NCI-H1417 treated with DMSO at 0.1 percent for 48 hours (cell line): Measurements from ENCODE around the gene C8A.

Source experiments
- DNase-seq: peaks from one replicate; lab custom pipeline; 2025; lab: John Stamatoyannopoulos, UW

The C8A gene

DNA sequence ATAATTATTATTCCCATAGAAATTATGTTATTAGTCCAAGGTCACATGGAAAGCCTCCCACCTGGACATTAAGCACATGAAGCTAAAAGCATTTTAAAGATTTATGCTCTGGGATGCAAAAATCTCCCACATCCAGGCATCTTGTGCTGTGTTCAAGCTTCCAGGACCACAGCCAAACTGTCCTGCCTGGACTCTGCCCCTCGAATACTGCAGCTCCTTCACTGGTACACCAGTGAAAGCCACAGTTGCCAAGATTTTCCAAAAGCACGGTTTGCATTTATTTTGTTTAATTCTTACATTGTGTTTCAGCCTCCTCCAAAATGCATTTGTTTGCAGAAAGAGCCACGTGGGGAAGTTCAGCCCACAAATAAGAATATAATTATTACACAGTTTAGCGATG is 72.6 kb downstream of the C8A start:
- no peak for DNase-seq

GRCh38 chr1:56927986-56928385 is 73.4 kb downstream of the C8A start:
- no peak for DNase-seq

GRCh38 chr1:56929492-56929891 is 74.9 kb downstream of the C8A start:
- no peak for DNase-seq

DNA sequence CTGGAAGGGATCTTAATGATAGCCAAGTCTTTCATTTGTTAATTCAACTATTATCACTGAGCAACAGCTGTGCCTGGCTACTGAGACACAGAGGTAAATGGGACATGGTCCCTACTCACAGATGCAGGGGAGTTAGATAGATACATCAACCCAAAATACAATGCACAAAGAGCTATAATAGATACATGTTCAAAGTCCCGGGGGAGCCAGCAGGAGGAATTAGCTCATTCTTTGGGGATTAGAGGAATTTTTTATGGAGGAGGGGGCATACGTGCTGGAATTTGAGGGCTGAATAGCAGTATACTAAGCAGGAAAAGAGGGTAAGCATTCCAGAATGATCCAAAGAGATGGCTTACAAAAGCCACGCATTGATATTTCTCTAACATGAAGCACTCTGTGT is 76.6 kb downstream of the C8A start:
- no peak for DNase-seq

DNA sequence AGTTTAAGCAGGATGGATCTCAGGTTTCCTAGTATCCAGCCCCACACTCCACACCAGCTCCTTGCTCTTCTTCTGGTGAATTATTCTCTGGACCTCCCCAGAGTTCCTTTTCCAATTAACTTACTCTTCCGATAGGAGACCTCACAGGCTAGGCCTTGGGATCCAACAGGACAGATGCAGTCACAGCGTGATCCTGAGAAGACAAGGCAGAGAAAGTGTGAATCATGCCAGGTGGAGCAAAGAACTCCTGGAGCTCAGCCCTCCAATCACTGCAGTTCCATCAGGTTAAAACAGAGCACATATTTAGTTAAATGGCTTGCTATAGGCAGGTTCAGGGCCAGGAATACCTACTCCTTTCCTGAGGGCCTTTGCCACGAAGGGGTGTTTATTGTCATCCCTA is 77.1 kb downstream of the C8A start:
- DNase-seq = no peak

DNA sequence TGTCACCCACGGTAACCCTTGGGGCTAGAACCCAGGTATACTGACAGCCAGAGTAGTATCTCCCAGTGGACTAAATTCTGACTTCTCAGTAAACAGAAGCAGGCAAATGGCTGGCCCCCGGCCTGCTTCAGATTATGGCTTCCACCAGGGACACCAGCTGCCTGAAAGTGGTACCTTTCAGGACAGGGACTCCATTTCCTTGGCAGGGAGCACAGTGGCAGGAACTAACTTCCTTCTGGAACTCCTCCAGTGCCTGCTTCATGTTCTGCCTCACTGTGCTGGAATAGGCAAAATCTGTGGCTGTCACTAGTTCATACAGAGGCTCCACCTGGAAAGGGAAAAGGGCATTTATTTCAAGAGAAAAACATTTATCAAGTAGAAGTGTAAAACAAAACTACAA is 78.6 kb downstream of the C8A start:
- DNase-seq = no peak

DNA sequence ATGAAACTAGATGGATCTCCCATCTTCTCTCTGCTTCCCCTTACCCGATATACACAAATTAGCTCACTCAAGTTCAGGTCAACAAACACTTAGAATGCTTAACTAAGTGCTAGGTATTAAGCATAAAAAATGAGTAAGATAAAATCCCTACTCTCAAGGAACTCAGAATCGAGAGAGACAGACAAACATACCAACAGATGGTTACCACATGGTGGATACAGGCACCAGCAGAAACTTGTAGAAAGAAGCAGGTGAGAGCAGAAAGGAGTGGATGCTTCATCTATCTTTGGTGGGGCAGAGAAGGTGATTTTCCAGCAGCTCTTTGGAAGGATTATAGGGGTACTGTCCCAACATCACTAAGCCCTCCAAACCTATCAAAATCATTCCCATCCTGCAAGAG is 79.0 kb downstream of the C8A start:
- no peak for DNase-seq

GRCh38 chr1:56934430-56935060 is 79.9 kb downstream of the C8A start:
- no peak for DNase-seq

- no peak for DNase-seq
Measured at GRCh38 chr1:56938646-56939045, 84.0 kb downstream of the C8A start.

GRCh38 chr1:56939209-56939608 is 84.6 kb downstream of the C8A start:
- no peak for DNase-seq

DNA sequence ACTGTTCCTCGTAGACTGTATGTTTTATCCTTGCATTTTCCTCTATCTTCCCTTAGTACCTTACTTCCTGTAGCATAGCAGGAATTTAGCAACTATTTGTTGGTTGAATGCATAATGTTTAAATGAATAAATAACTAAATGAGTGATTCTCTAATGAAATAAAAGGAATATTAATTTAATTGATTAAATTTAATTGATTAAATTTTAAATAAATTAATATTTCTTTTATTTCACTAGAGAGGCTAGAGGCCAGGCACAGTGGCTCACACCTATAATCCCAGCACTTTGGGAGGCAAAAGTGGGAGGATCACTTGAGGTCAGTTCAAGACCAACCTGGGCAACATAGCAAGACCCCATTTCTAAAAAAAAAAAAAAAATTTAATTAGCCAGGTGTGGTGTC is 85.4 kb downstream of the C8A start:
- no peak for DNase-seq

DNA sequence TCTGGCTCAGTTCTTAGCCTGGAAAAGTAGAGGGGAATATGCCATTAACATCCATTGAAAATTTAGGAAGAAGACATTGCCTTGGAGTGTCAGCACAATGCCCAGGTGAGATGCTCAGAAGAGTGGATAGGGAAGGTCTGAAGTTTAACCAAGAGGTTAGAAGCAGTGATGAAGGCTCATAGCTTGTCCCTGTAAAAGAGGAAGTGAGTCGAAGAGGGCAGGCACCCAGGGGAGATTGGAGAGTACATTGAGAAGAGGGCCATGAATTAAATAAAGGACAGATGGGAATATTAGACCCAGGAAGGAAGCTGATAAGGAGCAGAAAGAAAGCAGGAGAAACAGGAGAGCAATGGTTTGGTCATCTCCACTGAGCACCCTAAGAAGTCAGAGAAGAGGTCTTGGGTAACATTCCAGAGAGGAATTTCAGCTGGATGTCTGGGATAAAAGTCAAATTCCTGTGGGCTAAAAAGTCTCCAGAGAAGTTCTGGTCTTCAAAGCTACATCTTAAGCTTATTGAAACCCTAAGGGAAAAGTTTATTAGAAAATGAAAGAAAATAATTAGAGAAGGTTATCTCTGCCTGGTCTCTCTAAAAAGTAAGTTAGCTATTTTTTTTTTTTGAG is 93.9 kb downstream of the C8A start:
- DNase-seq = no peak

GRCh38 chr1:56952501-56952900 is 97.9 kb downstream of the C8A start:
- DNase-seq = no peak

DNA sequence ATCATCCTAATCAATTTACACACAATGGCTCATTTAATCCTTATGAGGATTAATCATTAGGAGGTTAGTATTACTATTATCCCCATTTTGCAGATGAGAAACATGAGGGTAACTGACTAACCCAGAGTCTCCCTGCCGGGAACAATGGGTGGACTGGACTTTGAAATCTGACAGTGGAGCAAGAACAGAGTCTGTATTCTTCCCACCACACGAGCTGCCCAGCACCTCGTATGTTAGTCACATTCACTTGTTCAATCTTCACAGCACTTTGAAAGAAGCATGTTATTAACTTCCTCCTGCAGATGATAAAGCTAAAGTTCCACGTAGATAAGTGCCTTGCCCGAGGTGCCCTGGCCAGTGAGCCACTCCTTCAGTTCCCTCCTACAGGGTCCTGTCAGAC is 98.8 kb downstream of the C8A start:
- no peak for DNase-seq

DNA sequence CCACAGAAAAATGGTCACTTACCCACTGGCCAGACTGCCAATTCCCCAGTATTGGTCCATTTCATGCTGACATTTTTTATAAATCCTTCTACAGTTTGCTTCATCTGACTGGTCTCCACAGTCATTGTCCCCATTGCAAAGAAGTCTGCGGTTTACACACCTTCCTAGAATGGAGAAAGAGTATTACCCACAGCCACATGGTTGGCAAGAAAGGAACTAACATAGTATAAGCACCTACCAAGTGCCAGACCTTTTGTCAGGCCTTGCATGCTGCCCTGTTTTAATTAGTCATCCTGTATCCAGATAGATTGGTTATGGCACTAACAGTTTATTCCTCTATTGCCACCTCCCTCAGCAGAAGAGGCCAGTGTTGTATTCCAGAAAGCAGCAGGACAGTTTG is 100.1 kb downstream of the C8A start:
- no peak for DNase-seq

GRCh38 chr1:56957931-56958330 is 103.3 kb downstream of the C8A start:
- DNase-seq = no peak

GRCh38 chr1:56958526-56958925 is 103.9 kb downstream of the C8A start:
- DNase-seq = no peak

GRCh38 chr1:56961426-56961825 is 106.8 kb downstream of the C8A start:
- no peak for DNase-seq

DNA sequence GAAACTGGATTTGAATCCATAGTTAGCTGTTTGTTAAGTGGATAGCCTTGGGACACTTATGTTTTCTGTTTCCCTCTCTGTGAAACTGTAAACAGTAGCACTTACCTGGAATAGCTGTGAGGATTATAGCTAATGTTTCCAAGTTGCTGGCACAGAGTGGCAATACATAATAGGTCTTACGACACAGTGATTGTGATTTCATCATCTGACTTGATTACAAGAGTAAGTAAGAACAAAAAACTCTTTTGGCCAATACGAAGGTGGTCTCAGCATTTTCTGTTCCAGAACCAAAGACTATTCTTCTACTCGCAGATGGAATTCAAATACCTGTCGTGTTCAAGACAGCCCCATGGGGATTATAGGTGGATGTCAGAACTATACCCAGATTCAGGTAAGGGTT is 109.1 kb downstream of the C8A start:
- no peak for DNase-seq

GRCh38 chr1:56964349-56965017 is 109.9 kb downstream of the C8A start:
- no peak for DNase-seq

DNA sequence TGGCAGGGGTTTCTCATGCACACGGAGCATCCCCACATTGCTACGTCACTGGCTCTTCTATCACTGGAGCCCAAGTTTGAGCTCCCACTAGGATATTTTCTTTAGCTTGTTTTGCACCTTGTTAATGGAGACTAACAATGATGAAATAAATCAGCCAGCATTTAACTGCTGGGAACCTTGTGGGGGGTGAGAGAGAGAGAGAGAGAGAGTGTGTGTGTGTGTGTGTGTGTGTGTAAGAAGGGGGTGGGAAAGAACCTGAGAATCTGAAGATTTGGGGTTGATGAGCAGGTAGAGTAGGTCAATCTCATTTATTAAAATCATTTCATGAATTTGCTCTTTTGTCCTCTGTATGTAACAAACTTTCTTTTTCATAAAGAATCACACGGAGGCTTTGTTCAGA is 110.6 kb downstream of the C8A start:
- no peak for DNase-seq

DNA sequence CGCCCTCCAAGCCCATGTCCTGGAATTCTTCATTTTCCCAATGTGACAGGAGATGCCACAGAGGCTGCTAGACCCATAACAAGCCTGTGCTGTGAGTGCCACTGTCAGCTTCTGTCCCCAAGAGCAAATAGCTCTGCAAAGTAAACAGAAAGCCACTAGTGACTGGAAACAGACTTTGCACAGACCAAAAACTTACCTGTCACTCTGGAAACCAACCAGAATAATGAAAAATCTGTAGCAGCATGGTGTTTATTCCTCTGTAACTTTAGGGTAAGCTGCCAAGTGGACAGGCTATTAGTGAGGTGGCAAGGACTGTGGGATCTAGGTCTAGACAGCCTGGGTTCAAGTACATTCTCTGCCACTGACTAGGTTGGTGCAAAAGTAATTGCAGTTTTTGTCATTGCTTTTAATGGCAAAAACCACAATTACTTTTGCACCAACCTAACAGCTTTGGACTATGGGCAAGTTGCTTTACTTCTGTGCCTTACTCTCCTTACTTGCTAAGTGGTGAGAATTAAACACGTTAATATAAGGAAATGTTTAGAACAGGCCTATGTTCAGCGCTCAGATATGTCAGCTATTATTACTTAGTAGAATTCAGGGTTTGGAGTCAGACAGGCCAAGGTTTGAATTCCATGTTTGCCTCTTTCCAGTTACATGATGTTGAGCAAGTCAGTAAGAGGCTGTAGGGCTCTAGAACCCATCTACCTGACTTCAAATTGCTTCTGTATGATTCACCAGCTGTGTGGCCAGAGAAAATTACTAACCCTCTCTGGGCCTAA is 111.5 kb downstream of the C8A start, which contains the start of gene C8B:
C8B (minus strand) TSS at position 100 of the 782 bp plus-strand sequence; CDS start at position 33, 67 bp downstream.
- DNase-seq = no peak

- DNase-seq = no peak
Measured at GRCh38 chr1:56966698-56966999, 112.1 kb downstream of the C8A start.
